Astrocyte (in vitro differentiated cells and primary cell): Measurements from ENCODE around the gene TEX13C.

Experiments
- CTCF ChIP-seq: IDR thresholded peaks from 2 replicates; pipeline ENCODE4 v1.5.1; 2011; ENCODE audit warnings: low read depth, mild to moderate bottlenecking, inconsistent platforms, low read length, moderate library complexity; ENCODE audit not compliant: insufficient read depth
- EZH2 ChIP-seq: IDR thresholded peaks from 2 replicates; pipeline ENCODE4 v1.6.1; 2012; ENCODE audit warnings: mild to moderate bottlenecking, low read length, inconsistent platforms; ENCODE audit not compliant: insufficient read depth

- TF ChIP-seq EZH2 (no peak), CTCF (no peak)
These were observed 20.8 kb downstream of the TEX13C start for GRCh38 chrX:125340490-125340889.
